Skeletal muscle cell (primary cell): ENCODE data around the gene IPO5.
"Not testable (repeated sequence)": the region's sequence is repeated elsewhere in the genome, so short reads cannot be mapped to it uniquely, and the experiment has no call there.

ENCODE experiments used
- DNase-seq: peaks from one replicate; pipeline ENCODE4 v3.0.0-alpha.2; 2010; ENCODE audit warnings: low read depth
- H3K4me3 ChIP-seq: 2 replicates; pipeline ENCODE4 v1.5.1; 2011; ENCODE audit warnings: low read depth, mild to moderate bottlenecking, control low read depth, low read length, moderate library complexity

Gene IPO5

GRCh38 chr13:98047785-98048184, 94.3 kb downstream of the IPO5 start:
- H3K4me3 ChIP-seq, DNase-seq: not testable (repeated sequence)

GRCh38 chr13:98048265-98048664, 94.8 kb downstream of the IPO5 start:
- no peak overlapping the region for H3K4me3 ChIP-seq
- DNase-seq, result no peak

DNA sequence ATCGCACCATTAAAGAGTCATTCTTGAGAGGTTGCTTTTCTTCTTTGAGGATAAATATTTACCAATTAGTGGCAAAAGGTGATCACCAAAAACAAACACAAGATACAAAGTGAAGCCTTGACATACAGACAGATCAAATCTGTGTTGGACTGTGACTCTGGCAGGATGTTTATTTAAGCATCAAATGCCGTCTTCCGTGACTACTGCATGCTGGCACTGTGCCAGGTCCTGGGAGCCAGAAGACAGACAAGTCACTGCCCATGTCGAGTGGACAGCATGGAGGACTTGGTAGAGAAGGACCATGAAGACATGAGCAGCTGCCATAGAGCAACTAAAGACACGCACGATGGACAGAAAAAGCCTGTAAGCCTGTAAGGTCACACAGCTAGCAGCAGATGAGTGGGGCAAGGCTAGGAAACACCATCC, 96.6 kb downstream of the IPO5 start:
- H3K4me3 ChIP-seq, result no peak overlapping the region
- DNase-seq, result no peak

GRCh38 chr13:98052412-98052811, 98.9 kb downstream of the IPO5 start:
- no peak overlapping the region for H3K4me3 ChIP-seq
- no peak for DNase-seq

- no peak for DNase-seq
- no peak overlapping the region for H3K4me3 ChIP-seq
Measured at GRCh38 chr13:98054301-98054700, 100.8 kb downstream of the IPO5 start.

DNA sequence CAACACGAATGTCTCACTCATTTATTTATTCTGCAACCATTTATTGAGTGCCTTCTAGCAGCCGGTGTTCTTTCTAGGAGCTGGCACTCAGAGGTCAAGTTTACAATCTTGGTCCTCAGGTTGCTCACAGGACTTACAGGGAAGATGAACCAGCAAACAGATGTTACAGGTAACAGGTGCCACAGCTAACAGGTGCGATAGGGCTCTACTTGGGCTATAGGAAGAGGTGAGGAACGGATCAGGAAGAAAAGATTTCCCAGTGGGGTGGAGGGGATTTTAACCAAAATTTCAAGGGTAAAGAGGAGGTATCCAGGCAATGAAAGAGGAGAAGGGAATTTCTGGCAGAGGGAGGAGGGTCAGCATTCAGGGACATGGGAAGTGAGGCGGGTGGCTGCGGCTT, 102.1 kb downstream of the IPO5 start:
- no peak for DNase-seq
- H3K4me3 ChIP-seq, result no peak overlapping the region

GRCh38 chr13:98056839-98057410, 103.5 kb downstream of the IPO5 start:
- DNase-seq, result no peak
- H3K4me3 ChIP-seq, result no peak overlapping the region

DNA sequence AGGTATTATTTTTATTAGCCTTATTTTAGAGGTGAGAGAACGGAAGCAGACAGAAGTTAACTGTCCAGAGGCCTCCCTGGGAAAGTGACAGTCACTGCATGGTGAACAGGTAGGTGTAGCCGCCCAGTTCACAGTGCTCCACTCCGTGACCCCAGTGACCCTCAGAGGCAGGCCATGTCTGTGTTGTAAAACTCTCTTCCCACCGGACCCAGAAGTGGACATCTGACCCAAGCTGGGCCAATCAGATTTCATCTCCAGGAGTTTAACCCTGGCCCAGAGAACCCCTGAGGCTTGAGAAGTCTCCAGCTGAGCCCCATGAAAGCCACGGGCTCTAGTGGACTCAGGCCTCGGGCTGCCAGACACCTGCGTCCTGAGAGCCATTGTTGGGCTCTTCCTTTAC, 105.8 kb downstream of the IPO5 start:
- DNase-seq, result no peak
- no peak overlapping the region for H3K4me3 ChIP-seq

GRCh38 chr13:98060282-98060681, 106.8 kb downstream of the IPO5 start:
- H3K4me3 ChIP-seq, result no peak overlapping the region
- no peak for DNase-seq

DNA sequence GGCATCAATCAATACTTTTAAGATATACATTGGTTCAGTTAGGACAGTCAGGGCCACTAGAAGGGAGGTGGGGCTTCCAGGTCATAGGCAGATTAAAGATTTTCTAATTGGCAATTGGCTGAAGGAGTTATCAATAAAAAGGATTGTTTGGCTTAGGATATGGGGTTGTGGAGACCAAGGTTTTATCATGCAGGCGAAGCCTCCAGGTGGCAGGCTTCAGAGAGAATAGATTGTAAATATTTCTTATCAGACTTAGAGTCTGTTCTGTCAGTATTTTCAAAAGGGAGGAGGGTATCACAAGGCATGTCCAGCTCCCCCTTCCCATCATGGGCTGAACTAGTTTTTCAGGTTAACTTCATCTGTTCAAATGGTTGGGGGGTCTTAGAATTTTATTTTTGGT, 112.0 kb downstream of the IPO5 start:
- no peak overlapping the region for H3K4me3 ChIP-seq
- no peak for DNase-seq

DNA sequence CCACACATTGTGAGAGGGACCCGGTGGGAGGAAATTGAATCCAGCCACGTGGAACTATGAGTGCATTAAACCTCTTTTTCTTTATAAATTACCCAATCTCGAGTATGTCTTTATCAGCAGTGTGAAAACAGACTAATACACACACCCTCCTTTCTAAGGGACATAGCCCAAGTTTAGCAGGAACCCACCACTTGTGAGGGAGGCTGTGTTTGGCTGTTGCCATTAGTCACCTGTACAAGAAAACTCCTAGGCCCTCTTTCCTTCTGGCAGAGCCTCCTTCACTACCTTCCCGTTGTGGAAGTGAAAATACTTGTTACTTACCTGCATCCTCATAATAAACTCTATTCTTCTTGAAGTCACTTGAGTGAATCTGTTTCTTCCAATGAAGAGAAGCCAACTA, 113.2 kb downstream of the IPO5 start:
- H3K4me3 ChIP-seq, result no peak overlapping the region
- DNase-seq, result no peak

GRCh38 chr13:98068521-98068920, 115.0 kb downstream of the IPO5 start:
- DNase-seq, result no peak
- no peak overlapping the region for H3K4me3 ChIP-seq

DNA sequence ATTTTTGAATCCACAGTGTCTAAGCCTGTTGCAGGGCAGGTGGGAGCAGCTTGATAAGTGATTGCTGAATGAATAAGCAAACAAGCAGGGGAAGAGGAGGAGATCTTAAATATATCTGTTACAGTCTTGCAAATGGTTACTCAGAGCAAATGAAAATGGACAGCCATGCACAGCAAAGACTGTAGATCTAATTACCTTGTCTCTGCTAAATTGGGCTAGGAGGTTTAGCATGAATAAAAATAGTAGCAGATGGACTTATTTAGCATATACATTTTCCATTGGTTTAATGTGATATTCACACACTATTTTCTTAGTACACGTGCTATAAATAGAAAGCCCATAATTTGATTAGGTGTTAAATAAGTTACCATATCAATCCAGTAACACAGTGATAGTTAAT, 116.5 kb downstream of the IPO5 start:
- no peak for DNase-seq
- no peak overlapping the region for H3K4me3 ChIP-seq

GRCh38 chr13:98071316-98071715, 117.8 kb downstream of the IPO5 start:
- no peak overlapping the region for H3K4me3 ChIP-seq
- no peak for DNase-seq

GRCh38 chr13:98072476-98072875, 119.0 kb downstream of the IPO5 start:
- no peak for DNase-seq
- H3K4me3 ChIP-seq, result no peak overlapping the region
